ENCODE data around the gene FBXO10.

The FBXO10 gene

GRCh38 chr9:37551468-37551867 is 24.7 kb downstream of the FBXO10 start:
- H3K4me3 Mint-ChIP-seq: no peak overlapping the region
- H3K36me3 Mint-ChIP-seq (ENCODE audit: low read depth): peaks cover 56% of the 10 kb centered on the region
- H3K27ac Mint-ChIP-seq: peak overlapping the region; percentile 12
- H3K4me1 Mint-ChIP-seq: no peaks in the 10 kb centered on the region
- no peak for TF ChIP-seq CTCF (IDR thresholded peaks at IDR 0.05)
- H3K9me3 Mint-ChIP-seq: peaks cover 4% of the 10 kb centered on the region
- H3K27me3 Mint-ChIP-seq (ENCODE audit: low read depth, poor library complexity): peaks cover 5% of the 10 kb centered on the region
- DNase-seq: no peak

- peaks cover 57% of the 10 kb centered on the region for H3K36me3 Mint-ChIP-seq (ENCODE audit: low read depth)
- H3K27me3 Mint-ChIP-seq (ENCODE audit: low read depth, poor library complexity): peaks cover 4% of the 10 kb centered on the region
- TF ChIP-seq CTCF (IDR thresholded peaks at IDR 0.05): no peak
- H3K4me1 Mint-ChIP-seq: no peaks in the 10 kb centered on the region
- H3K27ac Mint-ChIP-seq: no peak overlapping the region
- H3K9me3 Mint-ChIP-seq: peaks cover 4% of the 10 kb centered on the region
- no peak overlapping the region for H3K4me3 Mint-ChIP-seq
- DNase-seq: no peak
These were observed 25.4 kb downstream of the FBXO10 start for GRCh38 chr9:37550781-37551180.

- H3K4me1 Mint-ChIP-seq: no peaks in the 10 kb centered on the region
- DNase-seq: no peak
- H3K4me3 Mint-ChIP-seq: no peak overlapping the region
- H3K9me3 Mint-ChIP-seq: peaks cover 4% of the 10 kb centered on the region
- peaks cover 4% of the 10 kb centered on the region for H3K27me3 Mint-ChIP-seq (ENCODE audit: low read depth, poor library complexity)
- peaks cover 54% of the 10 kb centered on the region for H3K36me3 Mint-ChIP-seq (ENCODE audit: low read depth)
- TF ChIP-seq CTCF (IDR thresholded peaks at IDR 0.05): no peak
- no peak overlapping the region for H3K27ac Mint-ChIP-seq
These were observed 26.7 kb downstream of the FBXO10 start for GRCh38 chr9:37549527-37549926.

- Mint-ChIP-seq H3K27ac (no peak overlapping the region), H3K9me3 (peaks cover 4% of the 10 kb centered on the region)
These were observed 28.8 kb downstream of the FBXO10 start for GRCh38 chr9:37547328-37547878.

GRCh38 chr9:37543468-37543867 is 32.7 kb downstream of the FBXO10 start:
- H3K36me3 Mint-ChIP-seq (ENCODE audit: low read depth): peaks cover 80% of the 10 kb centered on the region
- TF ChIP-seq CTCF (IDR thresholded peaks at IDR 0.05): no peak
- no peaks in the 10 kb centered on the region for H3K4me1 Mint-ChIP-seq
- peaks cover 4% of the 10 kb centered on the region for H3K27me3 Mint-ChIP-seq (ENCODE audit: low read depth, poor library complexity)
- DNase-seq: no peak
- peak overlapping the region; percentile 81 for H3K27ac Mint-ChIP-seq
- peaks cover 4% of the 10 kb centered on the region for H3K9me3 Mint-ChIP-seq
- no peak overlapping the region for H3K4me3 Mint-ChIP-seq

More at GRCh38 chr9:37547328-37547878, 28.8 kb downstream of the FBXO10 start:
- no peak for TF ChIP-seq CTCF (IDR thresholded peaks at IDR 0.05)
- no peak for DNase-seq
- Mint-ChIP-seq H3K4me1 (no peaks in the 10 kb centered on the region), H3K36me3 (ENCODE audit: low read depth) (peaks cover 63% of the 10 kb centered on the region), H3K4me3 (no peak overlapping the region), H3K27me3 (ENCODE audit: low read depth, poor library complexity) (peaks cover 4% of the 10 kb centered on the region)

- H3K9me3 Mint-ChIP-seq: peaks cover 4% of the 10 kb centered on the region
- TF ChIP-seq CTCF (IDR thresholded peaks at IDR 0.05): no peak
- no peak overlapping the region for H3K27ac Mint-ChIP-seq
- H3K4me3 Mint-ChIP-seq: no peak overlapping the region
- peaks cover 2% of the 10 kb centered on the region for H3K27me3 Mint-ChIP-seq (ENCODE audit: low read depth, poor library complexity)
- no peak for DNase-seq
- peaks cover 78% of the 10 kb centered on the region for H3K36me3 Mint-ChIP-seq (ENCODE audit: low read depth)
- H3K4me1 Mint-ChIP-seq: no peaks in the 10 kb centered on the region
These were observed 33.3 kb downstream of the FBXO10 start for GRCh38 chr9:37542895-37543294.

All from nephron progenitor cell (in vitro differentiated cells).